HG03457 (cell line): Measurements from ENCODE around the gene ACTR3.

Experiments used
- ATAC-seq: cut with Tn5 transposase; IDR thresholded peaks from one replicate; pipeline ENCODE4 v1.9.1; 2021; ENCODE audit warnings: moderate number of reproducible peaks; ENCODE audit not compliant: unreplicated experiment

Gene ACTR3

DNA sequence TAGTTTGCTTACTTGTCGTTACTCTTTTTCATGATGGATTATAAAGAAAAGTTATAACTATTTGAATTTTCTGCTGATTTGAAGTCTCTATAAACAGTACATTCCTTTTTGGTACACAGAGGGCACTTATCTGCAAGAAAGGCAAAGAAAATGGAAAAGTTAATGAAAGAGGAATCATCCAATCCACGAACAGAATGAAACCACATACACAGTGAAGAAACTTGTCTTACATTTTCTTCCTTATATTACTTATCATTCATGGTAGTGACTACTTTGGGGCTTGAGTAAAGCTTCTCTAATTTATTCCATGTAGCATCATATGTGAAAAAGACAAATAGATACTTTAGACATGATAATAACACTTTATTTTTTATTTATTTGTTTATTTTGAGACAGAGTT is 14.8 kb upstream of the ACTR3 start:
- ATAC-seq: no peak

GRCh38 chr2:113876503-113877387 is 13.1 kb upstream of the ACTR3 start:
- no peak for ATAC-seq

- no peak for ATAC-seq
Observed at GRCh38 chr2:113877711-113878598, 11.9 kb upstream of the ACTR3 start.

GRCh38 chr2:113878743-113879142 is 11.1 kb upstream of the ACTR3 start:
- no peak for ATAC-seq

DNA sequence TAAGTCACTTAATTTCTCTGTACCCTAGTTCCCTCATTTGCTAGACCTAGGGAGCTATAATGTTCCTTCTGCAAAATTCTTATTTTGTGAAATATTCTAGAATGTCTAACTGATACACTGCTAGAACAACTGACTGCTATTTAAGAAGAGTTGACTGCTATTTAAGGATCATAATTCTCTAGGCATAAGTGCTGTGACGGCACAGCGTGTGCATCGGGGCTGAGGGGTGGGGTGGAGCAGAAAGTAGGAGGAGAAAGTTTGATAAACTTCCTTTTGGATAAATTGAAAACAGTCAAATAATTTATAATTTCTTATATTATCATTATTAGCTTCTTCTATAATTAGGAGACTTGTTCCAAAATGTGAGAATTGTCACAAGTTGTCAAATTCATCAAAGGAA is 10.4 kb upstream of the ACTR3 start:
- no peak for ATAC-seq

GRCh38 chr2:113886479-113887008 is 3.3 kb upstream of the ACTR3 start:
- ATAC-seq: peak; percentile 62

- no peak for ATAC-seq
Observed at GRCh38 chr2:113887009-113887792, 2.7 kb upstream of the ACTR3 start.

GRCh38 chr2:113888641-113889470 is 1.0 kb upstream of the ACTR3 start:
- no peak for ATAC-seq

- no peak for ATAC-seq
Observed at GRCh38 chr2:113890253-113891235, 655 bp downstream of the ACTR3 start.

GRCh38 chr2:113891265-113891959 is 1.5 kb downstream of the ACTR3 start:
- ATAC-seq: no peak

- ATAC-seq: no peak
Observed at GRCh38 chr2:113892004-113892710, 2.3 kb downstream of the ACTR3 start.

- ATAC-seq: no peak
Observed at GRCh38 chr2:113894156-113894743, 4.4 kb downstream of the ACTR3 start.

- no peak for ATAC-seq
Observed at GRCh38 chr2:113895301-113895700, 5.4 kb downstream of the ACTR3 start.

GRCh38 chr2:113895819-113896563 is 6.1 kb downstream of the ACTR3 start:
- no peak for ATAC-seq

DNA sequence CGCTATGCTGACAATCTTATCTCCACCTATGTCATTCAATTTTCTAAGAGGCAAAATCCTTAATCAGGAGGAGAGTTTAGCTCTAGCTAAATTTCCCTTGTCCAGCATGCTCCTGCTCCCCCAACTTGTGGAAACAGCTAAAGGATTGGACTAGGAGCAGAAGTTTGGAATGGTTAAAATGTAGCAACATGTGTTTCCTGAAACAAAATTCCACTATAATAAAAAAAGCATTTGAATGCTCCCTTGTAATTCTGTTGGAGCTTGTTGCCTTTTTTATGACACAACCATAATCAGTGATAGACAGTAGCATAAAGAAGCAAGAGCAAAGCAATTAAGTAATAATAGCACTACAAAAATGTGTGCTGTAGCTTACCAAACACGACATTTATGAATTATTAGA is 6.9 kb downstream of the ACTR3 start:
- no peak for ATAC-seq

- no peak for ATAC-seq
Observed at GRCh38 chr2:113898081-113898480, 8.2 kb downstream of the ACTR3 start.
